NCI-H2227 (cell line): ENCODE data around the gene MSI1.

Experiments
- DNase-seq: peaks from one replicate; lab custom pipeline; 2025; ENCODE audit not compliant: unreplicated experiment; lab: John Stamatoyannopoulos, UW

Gene MSI1

GRCh38 chr12:120377611-120378010, 8.6 kb upstream of the MSI1 start:
- DNase-seq: no peak

GRCh38 chr12:120376934-120377572, 8.1 kb upstream of the MSI1 start:
- DNase-seq: no peak

- no peak for DNase-seq
Observed at GRCh38 chr12:120376416-120376815, 7.5 kb upstream of the MSI1 start.

- DNase-seq: no peak
Observed at GRCh38 chr12:120376009-120376408, 7.0 kb upstream of the MSI1 start.

DNA sequence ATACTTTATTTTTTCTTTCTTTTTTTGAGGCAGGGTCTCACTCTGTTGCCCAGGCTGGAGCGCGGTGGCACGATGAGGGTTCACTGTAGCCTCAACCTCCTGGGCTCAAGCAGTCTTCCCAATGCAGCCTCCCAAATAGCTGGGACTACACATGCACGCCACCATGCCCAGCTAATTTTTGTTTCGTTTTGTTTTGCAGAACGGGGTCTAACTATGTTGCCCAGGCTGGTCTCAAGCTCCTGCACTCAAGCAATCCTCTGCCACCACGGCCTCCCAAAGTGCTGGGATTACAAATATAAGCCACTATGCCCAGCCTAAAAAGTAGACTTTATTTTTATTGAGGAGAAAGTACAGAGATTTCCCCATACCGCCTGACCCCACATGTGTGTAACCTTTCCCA, 4.7 kb upstream of the MSI1 start:
- DNase-seq: no peak

DNA sequence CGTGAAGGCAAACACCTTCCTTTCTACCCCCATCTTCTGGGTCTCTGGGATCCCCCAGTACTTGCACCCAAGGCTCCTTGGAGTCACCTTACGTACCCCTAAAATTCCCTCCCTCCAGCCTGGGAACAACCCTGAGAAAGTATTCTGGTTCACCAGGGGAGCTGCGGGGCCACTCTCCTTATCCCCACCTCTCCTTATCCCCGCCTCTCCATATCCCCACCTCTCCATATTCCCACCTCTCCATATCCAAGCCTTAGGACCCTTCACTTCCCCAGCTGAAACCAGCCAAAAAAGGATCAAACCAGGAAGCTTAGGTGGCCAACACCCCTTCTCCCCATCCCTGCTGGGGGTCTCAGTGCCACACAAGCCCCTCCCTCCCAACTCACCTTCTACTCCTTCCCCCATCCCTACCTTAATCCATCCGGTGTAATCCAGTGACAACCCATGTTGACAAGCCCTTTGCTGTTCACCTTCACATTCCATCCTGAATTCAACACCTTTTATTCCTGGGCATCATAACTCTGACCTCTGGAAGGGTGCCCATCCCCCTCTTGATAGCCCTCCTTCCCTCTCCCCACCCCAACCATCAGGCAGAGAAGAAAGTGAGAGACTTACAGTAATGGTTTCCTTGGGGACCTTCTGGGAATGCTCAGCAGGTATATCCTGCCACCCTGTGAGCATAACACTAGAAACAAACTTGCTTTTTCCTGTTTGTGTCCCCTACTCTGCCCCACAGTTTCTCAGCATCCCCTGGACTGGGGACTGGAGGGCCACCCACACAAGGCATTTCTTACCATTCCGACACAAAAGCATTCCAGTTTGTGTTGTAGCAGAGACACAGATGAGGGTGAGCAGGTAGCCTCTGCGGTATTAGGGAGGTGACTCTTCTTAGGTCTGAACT, 1.6 kb upstream of the MSI1 start:
- DNase-seq: no peak

- DNase-seq: no peak
Observed at GRCh38 chr12:120369603-120370342, 809 bp upstream of the MSI1 start.

- DNase-seq: peak; percentile 36
Observed at GRCh38 chr12:120367924-120368788, 808 bp downstream of the MSI1 start.

DNA sequence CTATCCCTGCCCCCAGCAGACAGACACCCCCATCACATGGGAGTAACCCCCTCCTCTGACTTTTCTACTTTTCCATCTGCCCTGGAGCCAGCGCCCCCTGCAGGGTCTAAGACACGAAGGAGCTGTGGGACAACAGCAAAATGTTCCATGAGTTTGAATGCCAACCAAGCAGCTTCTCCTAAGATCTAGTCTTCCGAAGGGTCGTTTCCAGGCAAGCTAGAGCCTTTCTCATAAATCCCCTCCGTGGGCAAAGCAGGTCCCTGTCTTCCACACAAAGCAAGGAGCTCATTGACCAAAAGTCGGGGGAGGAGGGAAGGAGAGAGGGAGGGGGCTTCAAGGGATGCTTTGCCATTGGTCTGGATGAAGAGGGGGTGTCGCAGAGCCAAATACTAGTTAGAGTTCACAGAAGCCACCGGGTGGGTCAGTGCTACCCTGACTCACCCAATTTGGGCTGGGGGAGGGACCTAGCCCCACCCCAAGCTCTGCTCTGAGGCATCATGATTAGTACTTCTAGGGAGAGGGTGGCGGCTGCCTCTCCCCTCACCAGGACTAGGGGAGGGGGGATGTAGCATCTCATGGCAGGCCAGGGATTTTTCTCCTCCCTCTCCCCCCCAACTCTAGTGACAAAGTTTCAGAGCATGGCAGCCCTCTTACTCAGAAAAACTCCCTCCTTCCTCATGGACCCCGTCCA, 1.6 kb downstream of the MSI1 start:
- DNase-seq: peak; percentile 58

DNA sequence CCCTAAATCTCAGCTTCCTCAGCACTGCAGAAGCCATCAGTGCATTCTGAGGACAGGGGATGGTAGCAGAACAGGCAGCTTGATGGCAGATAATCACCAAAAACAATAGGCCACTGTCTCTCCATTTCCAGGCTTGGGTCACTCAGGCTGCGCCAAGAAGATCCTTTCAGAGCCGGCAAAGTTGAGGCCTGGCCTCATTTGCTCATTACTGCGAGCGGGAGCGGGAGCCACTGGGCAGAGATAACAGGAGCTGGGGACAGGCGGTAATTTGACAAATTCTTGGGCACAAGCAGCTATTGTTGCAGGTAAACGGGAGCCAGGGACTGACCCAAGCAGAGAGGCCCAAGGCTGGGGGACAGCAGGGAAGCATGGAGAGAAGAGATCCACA, 2.1 kb downstream of the MSI1 start:
- DNase-seq: no peak

GRCh38 chr12:120366341-120366705, 2.6 kb downstream of the MSI1 start:
- DNase-seq: no peak

DNA sequence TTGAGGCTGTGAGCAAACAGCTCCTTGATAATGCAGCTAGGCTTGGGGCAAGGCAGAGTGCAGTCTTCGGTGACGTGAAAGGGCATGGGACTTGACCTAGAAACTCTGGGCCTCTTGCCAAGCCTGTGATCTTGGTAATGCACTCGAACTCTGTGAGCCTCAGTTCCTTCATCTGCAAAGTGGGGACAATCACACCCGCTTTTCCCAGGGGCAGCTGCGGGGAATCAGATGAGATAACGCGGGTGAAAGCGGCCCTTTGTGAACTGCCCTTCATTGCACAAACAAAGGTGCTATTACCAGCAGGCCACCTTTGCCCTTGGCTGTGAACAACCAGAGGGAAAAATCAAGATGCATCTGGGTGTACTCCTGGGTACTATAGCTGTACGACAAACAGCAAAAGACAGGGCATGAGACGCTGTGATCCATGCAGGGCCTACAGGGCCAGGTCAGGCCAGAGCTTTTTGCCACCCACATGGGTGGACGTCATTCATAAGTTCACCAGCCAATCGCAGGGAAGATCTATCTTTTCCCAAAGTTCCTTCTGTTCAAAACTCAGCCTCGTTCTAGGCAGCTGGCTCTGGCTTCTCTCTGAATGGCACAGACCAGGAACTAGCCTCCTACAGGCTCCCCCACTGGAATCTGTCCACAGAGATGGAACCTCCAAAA, 3.2 kb downstream of the MSI1 start:
- DNase-seq: no peak

DNA sequence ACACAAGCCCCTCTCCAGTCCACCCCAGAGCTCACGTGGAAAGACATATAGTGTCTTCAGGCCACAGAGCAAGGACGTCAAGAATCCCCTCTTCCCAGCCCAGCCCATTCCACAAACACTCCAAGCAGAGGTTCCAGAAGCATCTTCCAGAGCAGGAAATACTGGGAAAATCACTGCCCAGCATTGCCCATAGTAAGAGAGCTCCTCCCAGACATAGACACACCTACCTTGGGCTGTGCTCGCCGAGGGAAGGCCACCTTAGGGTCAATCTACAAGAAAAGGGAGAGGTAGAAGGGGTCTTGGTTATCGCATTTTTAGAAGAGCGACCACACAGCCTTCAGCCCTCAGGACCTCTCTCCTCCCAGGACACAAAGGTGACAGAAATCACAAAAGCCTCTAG, 4.5 kb downstream of the MSI1 start:
- DNase-seq: no peak

- no peak for DNase-seq
Observed at GRCh38 chr12:120363274-120363855, 5.6 kb downstream of the MSI1 start.

- DNase-seq: no peak
Observed at GRCh38 chr12:120362516-120363273, 6.3 kb downstream of the MSI1 start.

DNA sequence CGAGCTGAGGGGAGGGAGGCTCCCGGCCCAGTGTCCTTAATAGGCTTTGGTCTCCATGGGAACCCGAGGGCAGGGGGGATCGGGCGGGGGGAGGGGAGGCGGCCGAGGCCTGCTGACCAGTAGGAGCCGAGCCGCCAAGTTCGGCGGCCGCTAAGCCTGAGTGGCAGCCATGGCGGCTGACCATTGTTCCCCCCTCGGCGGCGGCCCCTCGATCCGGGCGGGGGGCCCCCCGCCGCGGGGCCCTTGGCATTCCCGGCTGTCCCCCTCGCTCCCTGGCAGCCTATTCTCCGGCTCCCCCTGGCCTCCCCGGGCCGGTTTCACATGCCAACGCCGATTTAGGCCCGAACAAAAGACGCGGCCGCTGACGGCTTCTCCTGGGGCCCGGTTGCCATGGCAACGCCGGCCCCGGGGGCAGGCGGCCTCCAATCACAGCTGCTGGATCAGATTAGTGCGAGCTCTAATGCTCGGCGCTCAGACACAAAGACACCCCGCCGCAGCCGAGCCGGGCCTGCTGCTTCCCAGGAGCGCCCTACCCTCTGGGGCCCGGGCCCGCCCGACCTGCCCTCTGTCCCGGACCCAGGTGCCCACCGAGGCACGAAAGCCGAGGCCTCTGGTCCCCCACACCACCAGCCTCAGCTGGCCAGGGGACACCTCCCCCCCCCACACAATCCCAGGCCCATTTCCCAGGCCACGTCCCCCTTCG, 7.3 kb downstream of the MSI1 start:
- peak; percentile 98 for DNase-seq

GRCh38 chr12:120359128-120359527, 9.8 kb downstream of the MSI1 start:
- no peak for DNase-seq
